Kidney epithelial cell (primary cell): Measurements from ENCODE around the gene MRPL43. TPM values are rescaled to one million over a fixed set of nuclear protein-coding genes. Genes with fewer than 3 reads are reported as not detected.
A peak's percentile ranks its signal among the peaks of the same experiment; 100 is the strongest.
"Not testable (repeated sequence)": the region's sequence is repeated elsewhere in the genome, so short reads cannot be mapped to it uniquely, and the experiment has no call there.

Experiments used
- DNase-seq: peaks from one replicate; pipeline ENCODE4 v3.0.0-alpha.2; 2010; ENCODE audit warnings: low read depth
- H3K27me3 ChIP-seq: 2 replicates; pipeline ENCODE4 v1.6.0; 2011; ENCODE audit warnings: low read length; ENCODE audit not compliant: control insufficient read depth, insufficient read depth
- H3K36me3 ChIP-seq: 2 replicates; pipeline ENCODE4 v1.5.1; 2011; ENCODE audit warnings: low read length; ENCODE audit not compliant: control insufficient read depth, insufficient read depth
- H3K4me3 ChIP-seq: 2 replicates; pipeline ENCODE4 v1.5.1; 2011; ENCODE audit warnings: low read depth, mild to moderate bottlenecking, control low read depth, low read length
- CTCF ChIP-seq: IDR thresholded peaks from 2 replicates; pipeline ENCODE4 v1.5.1; 2011; ENCODE audit warnings: mild to moderate bottlenecking, moderate library complexity, low read length, control low read depth, inconsistent platforms; ENCODE audit not compliant: insufficient read depth, poor library complexity, severe bottlenecking
- total RNA-seq: library from RNA; depleted of rRNA; stranded (reverse); fragments of >200 nt; gene quantifications from 2 replicates; pipeline ENCODE4 v1.2.3, GENCODE V29; 2015

MRPL43 gene
- total RNA-seq = 84.1 and 92.3 TPM in 2 replicates

GRCh38 chr10:100986952-100987684 is at the start of gene MRPL43, which contains the start of gene TWNK:
Gene MRPL43 (minus strand): TSS chr10:100987497. CDS start chr10:100987443, 54 bp downstream.
Gene TWNK (plus strand): TSS chr10:100987543. CDS start chr10:100988211, 668 bp downstream.
- DNase-seq = no peak
- no peak for TF ChIP-seq CTCF
- Histone ChIP-seq H3K36me3 (peaks cover 2% of the 10 kb centered on the region), H3K4me3 (peak within 1 kb of the TSS; percentile 96), H3K27me3 (no peaks in the 10 kb centered on the region)

- Histone ChIP-seq H3K4me3 (no peak overlapping the region), H3K27me3 (no peaks in the 10 kb centered on the region), H3K36me3 (peaks cover 1% of the 10 kb centered on the region)
- no peak for TF ChIP-seq CTCF
- no peak for DNase-seq
These were observed 49.4 kb upstream of the MRPL43 start for GRCh38 chr10:101036726-101037125.

GRCh38 chr10:101035916-101036702 is 48.8 kb upstream of the MRPL43 start:
- no peaks in the 10 kb centered on the region for H3K27me3 ChIP-seq
- no peak for TF ChIP-seq CTCF
- no peak overlapping the region for H3K4me3 ChIP-seq
- peaks cover 1% of the 10 kb centered on the region for H3K36me3 ChIP-seq
- no peak for DNase-seq

- no peak for DNase-seq
- Histone ChIP-seq H3K4me3 (no peak overlapping the region), H3K27me3 (no peaks in the 10 kb centered on the region), H3K36me3 (peaks cover 1% of the 10 kb centered on the region)
- no peak for TF ChIP-seq CTCF
These were observed 48.0 kb upstream of the MRPL43 start for GRCh38 chr10:101035314-101035713.

- H3K4me3 ChIP-seq, H3K27me3 ChIP-seq: not testable (repeated sequence)
These were observed 47.1 kb upstream of the MRPL43 start for GRCh38 chr10:101034404-101034803.

GRCh38 chr10:101033276-101033675 is 46.0 kb upstream of the MRPL43 start:
- peaks cover 1% of the 10 kb centered on the region for H3K36me3 ChIP-seq
- peak overlapping the region; percentile 71 for H3K4me3 ChIP-seq
- DNase-seq = no peak
- no peaks in the 10 kb centered on the region for H3K27me3 ChIP-seq
- no peak for TF ChIP-seq CTCF

More at GRCh38 chr10:101034404-101034803, 47.1 kb upstream of the MRPL43 start:
- not testable (repeated sequence) for H3K36me3 ChIP-seq, DNase-seq
